Endothelial cell of umbilical vein (primary cell): Measurements from ENCODE around the gene TMEM52B. TPM values are rescaled to one million over a fixed set of nuclear protein-coding genes. Genes with fewer than 3 reads are reported as not detected.

Experiments used
- BruUV-seq: library from RNA; stranded (reverse); fragments of 400-500 nt; replicated peaks from 2 replicates; lab custom pipeline; 2021; lab: Mats Ljungman, UMichigan
- CTCF ChIA-PET: fragments of 300-600, 350-600 bp; sonication (Branson Sonifier 250); formaldehyde crosslinking; loops from one replicate; lab custom pipeline; 2021; ENCODE audit warnings: antibody characterized with exemption, inconsistent platforms; lab: Charles Lee
- POLR2A ChIA-PET: fragments of 300-600, 350-600 bp; sonication (Branson Sonifier 250); formaldehyde crosslinking; loops from one replicate; lab custom pipeline; 2021; ENCODE audit warnings: antibody characterized with exemption, inconsistent platforms; lab: Charles Lee
- DNase-seq: peaks from one replicate; pipeline ENCODE4 v3.0.0-alpha.2; 2011; ENCODE audit warnings: low read depth, low spot score
- FAIRE-seq: peaks from 2 replicates; lab custom pipeline; 2011; peaks lifted over from hg19 to GRCh38; lab: Jason Lieb, UNC
- H2AFZ ChIP-seq: 2 replicates; pipeline ENCODE4 v1.6.0; 2012; ENCODE audit warnings: low read depth, low read length, control low read depth, inconsistent platforms
- H3K27ac ChIP-seq: 2 replicates; pipeline ENCODE4 v1.5.1; 2011; ENCODE audit warnings: low read depth, mild to moderate bottlenecking, control low read depth, low read length, moderate library complexity; ENCODE audit not compliant: insufficient read depth
- H3K27me3 ChIP-seq, 2 experiments: 2 replicates each; pipeline versions ENCODE4 v1.6.0 to v1.6.1; 2011; ENCODE audit warnings: low read length in 2 of 2, mixed read lengths in 1 of 2; ENCODE audit not compliant: control insufficient read depth in 2 of 2, insufficient read depth in 2 of 2
- H3K36me3 ChIP-seq, 2 experiments: 2 replicates in 1 of 2; 3 replicates in 1 of 2; pipeline ENCODE4 v1.5.1; 2011; ENCODE audit warnings: low read length in 2 of 2, mild to moderate bottlenecking in 1 of 2, moderate library complexity in 1 of 2; ENCODE audit not compliant: control insufficient read depth in 2 of 2, insufficient read depth in 2 of 2; ENCODE audit errors: extremely low read depth in 1 of 2
- H3K4me1 ChIP-seq: 3 replicates; pipeline ENCODE4 v1.5.1; 2011; ENCODE audit warnings: mild to moderate bottlenecking, low read length; ENCODE audit not compliant: control insufficient read depth, insufficient read depth; ENCODE audit errors: extremely low read depth
- H3K4me2 ChIP-seq: 2 replicates; pipeline ENCODE4 v1.6.1; 2011; ENCODE audit warnings: low read length, control low read depth, mixed read lengths; ENCODE audit not compliant: insufficient read depth
- H3K4me3 ChIP-seq, 3 experiments: fragments of 200-600 bp in 1 of 3; sonication (generic), shearing (Covaris generic) in 1 of 3; replicated peaks in 1 of 3; 2 replicates each; pipeline ENCODE4 v1.5.1; 2011 to 2016; ENCODE audit warnings: control low read depth in 3 of 3, low read length in 3 of 3, mild to moderate bottlenecking in 2 of 3, inconsistent platforms in 1 of 3, low read depth in 1 of 3, moderate library complexity in 1 of 3; ENCODE audit not compliant: insufficient read depth in 1 of 3
- H3K79me2 ChIP-seq: 2 replicates; pipeline ENCODE4 v1.6.0; 2012; ENCODE audit warnings: low read length, inconsistent platforms; ENCODE audit not compliant: control insufficient read depth, insufficient read depth
- H3K9ac ChIP-seq: replicated peaks from 2 replicates; pipeline ENCODE3; 2011; ENCODE audit warnings: low read length, control low read depth; ENCODE audit not compliant: insufficient read depth; ENCODE audit errors: extremely low read depth
- H3K9me1 ChIP-seq: replicated peaks from 3 replicates; pipeline ENCODE4 v1.6.0; 2011; ENCODE audit warnings: mild to moderate bottlenecking, low read length; ENCODE audit not compliant: control insufficient read depth, insufficient read depth; ENCODE audit errors: extremely low read depth
- H3K9me3 ChIP-seq: replicated peaks from 2 replicates; pipeline ENCODE4 v1.5.1; 2012; ENCODE audit warnings: low read length, inconsistent platforms; ENCODE audit not compliant: control insufficient read depth, insufficient read depth
- H4K20me1 ChIP-seq: replicated peaks from 2 replicates; pipeline ENCODE3; 2011; ENCODE audit warnings: mild to moderate bottlenecking, low read length; ENCODE audit not compliant: control insufficient read depth, insufficient read depth; ENCODE audit errors: extremely low read depth
- CTCF ChIP-seq, 2 donors: IDR thresholded peaks; 1 replicate in 1 of 2; 2 replicates in 1 of 2; pipeline ENCODE4 v1.5.1; 2011; ENCODE audit warnings: low read length in 2 of 2, mild to moderate bottlenecking in 2 of 2, moderate library complexity in 2 of 2, control low read depth in 1 of 2, inconsistent platforms in 1 of 2, low read depth in 1 of 2; ENCODE audit not compliant: insufficient read depth in 1 of 2; ENCODE audit errors: extremely low read depth in 1 of 2
- EZH2 ChIP-seq: IDR thresholded peaks from 2 replicates; pipeline ENCODE4 v1.6.1; 2012; ENCODE audit warnings: borderline replicate concordance, low read depth, mild to moderate bottlenecking, moderate library complexity, low read length, inconsistent platforms; ENCODE audit not compliant: severe bottlenecking
- FOS ChIP-seq: IDR thresholded peaks from 2 replicates; pipeline ENCODE4 v1.6.1; 2011; ENCODE audit warnings: mild to moderate bottlenecking, low read length, moderate library complexity, borderline replicate concordance; ENCODE audit not compliant: insufficient read depth
- GATA2 ChIP-seq: IDR thresholded peaks from 2 replicates; pipeline ENCODE4 v1.7.0; 2011; ENCODE audit warnings: low read depth, mild to moderate bottlenecking, moderate library complexity, mixed read lengths, low read length; ENCODE audit not compliant: insufficient read length, insufficient read depth
- JUN ChIP-seq: IDR thresholded peaks from 2 replicates; pipeline ENCODE4 v1.6.1; 2011; ENCODE audit warnings: borderline replicate concordance, low read depth; ENCODE audit not compliant: insufficient read length, insufficient read depth
- MAX ChIP-seq: IDR thresholded peaks from 2 replicates; pipeline ENCODE4 v1.6.1; 2011; ENCODE audit not compliant: insufficient read depth, insufficient read length
- MYC ChIP-seq: IDR thresholded peaks from one replicate; pipeline ENCODE4 v1.6.1; 2011; ENCODE audit warnings: mild to moderate bottlenecking, low read depth, low read length
- POLR2A ChIP-seq: IDR thresholded peaks from 2 replicates; pipeline ENCODE4 v1.6.1; 2012; ENCODE audit warnings: low read depth, mild to moderate bottlenecking, control low read depth, low read length
- POLR2AphosphoS5 ChIP-seq: IDR thresholded peaks from 2 replicates; pipeline ENCODE4 v1.6.1; 2012; ENCODE audit warnings: low read depth, mild to moderate bottlenecking, control low read depth, low read length, moderate library complexity; ENCODE audit not compliant: insufficient read depth
- dilution Hi-C: fragments of 300-500 bp; cut with MboI; formaldehyde crosslinking; loops from one replicate; pipeline ENCODE4 v1.15.0; 2019; ENCODE audit warnings: low sequenced_read_pairs; ENCODE audit not compliant: extremely low pct_ligation_motif_present
- intact Hi-C: fragments of 100-400 bp; cut with micrococcal nuclease; formaldehyde crosslinking; loops from one replicate; pipeline ENCODE4 v1.10.0; 2022
- polyA plus RNA-seq, 4 experiments: library from polyadenylated mRNA; depleted of rRNA in 3 of 4; stranded (reverse) in 3 of 4; unstranded in 1 of 4; fragments of >200 nt; gene quantifications; 2 replicates each; pipeline versions ENCODE4 v1.2.1 to v1.2.3, GENCODE V29; 2011 to 2012; ENCODE audit warnings: missing spikeins in 1 of 4
- total RNA-seq: library from RNA; stranded (reverse); gene quantifications from 2 replicates; pipeline ENCODE4 v1.2.3, GENCODE V29; 2021

Gene TMEM52B
- total and polyA plus RNA-seq, 2 donors (not counting 3 experiments of a cell fraction or from before 2014, with no cell fraction given) = 0.24 TPM; not detected in 1

GRCh38 chr12:10153271-10154144, 25.3 kb upstream of the TMEM52B start:
- peak overlapping the region; percentile 69 for H3K9ac ChIP-seq

More at GRCh38 chr12:10153271-10154144, 25.3 kb upstream of the TMEM52B start:
- BruUV-seq = TSS peak; percentile 24
- H3K79me2 ChIP-seq = no peaks in the 10 kb centered on the region
- intact Hi-C loops = loop anchor here (1.0 to 10.0 kb wide), 6 partner anchors 37 to 597 kb away; partner anchors contain the start of genes GABARAPL1 and STYK1
- dilution Hi-C loops = no loop called here
- peaks cover 5% of the 10 kb centered on the region for H3K4me1 ChIP-seq
- H2AFZ ChIP-seq = peak overlapping the region; percentile 99
- H3K4me2 ChIP-seq = peak overlapping the region; percentile 91
- no peaks in the 10 kb centered on the region for H3K9me3 ChIP-seq
- peak overlapping the region; percentile 58 for H3K27ac ChIP-seq
- DNase-seq (peak; percentile 81), FAIRE-seq (peak; percentile 88)
- peak; percentile 45 for TF ChIP-seq FOS
- no peak for TF ChIP-seq GATA2
- TF ChIP-seq EZH2 = no peak
- no peak for TF ChIP-seq MAX
- TF ChIP-seq JUN = no peak
- peak; percentile 70 to 72 for TF ChIP-seq CTCF (IDR thresholded peaks at IDR 0.05; ENCODE audit: extremely low read depth in 1 of 2, insufficient read depth in 1 of 2, low read depth in 1 of 2, low read length in 2 of 2)
- no peak for TF ChIP-seq POLR2AphosphoS5
- no peak for TF ChIP-seq MYC
- TF ChIP-seq POLR2A = no peak
- CTCF ChIA-PET = interaction anchor here (0.6 to 4.0 kb wide), 61 partner anchors 8 to 596 kb away, joined by 3 to 49 read pairs (median 4); partner anchors contain the start of genes CLEC12B, CLEC1A, CLEC1B and CLEC7A
- H3K4me3 ChIP-seq = peak overlapping the region; percentile 44 to 67 (median 48)
- H3K36me3 ChIP-seq = no peaks in the 10 kb centered on the region
- no peaks in the 10 kb centered on the region for H4K20me1 ChIP-seq
- no peaks in the 10 kb centered on the region for H3K9me1 ChIP-seq
- peaks cover 0 to 2% of the 10 kb centered on the region in 2 experiments for H3K27me3 ChIP-seq
- POLR2A ChIA-PET = interaction anchor here (1.3 kb wide), 1 partner anchor 59 kb away, joined by 5 read pairs; the partner anchor contains the start of gene GABARAPL1
